A549 treated with dexamethasone at 1 μM for 4 hours (cell line): ENCODE data around the gene LMNB1. TPM values are rescaled to one million over a fixed set of nuclear protein-coding genes. Genes with fewer than 3 reads are reported as not detected.

Source experiments
- total RNA-seq: library from RNA; stranded (reverse); fragments of 200-300 nt; extraction: Qiagen RNA extraction; gene quantifications from 5 replicates; pipeline ENCODE4 v1.2.3, GENCODE V29; 2022

LMNB1 gene
- total RNA-seq = 61.1 to 70.9 TPM (median 66.2 TPM) in 5 replicates

GRCh38 chr5:126776499-126777256 lies at the start of gene LMNB1:
TSS of gene LMNB1 (plus strand) at chr5:126777136. CDS start at chr5:126777509, 373 bp downstream.

Other genes starting within 250 kb of the LMNB1 start
- 71.9 to 78.4 TPM (median 74.8 TPM) in 5 replicates for gene ALDH7A1, start 181.9 kb upstream of the LMNB1 start, total RNA-seq
- 54.9 to 61.7 TPM (median 59.6 TPM) in 5 replicates for gene PHAX, start 176.2 kb upstream of the LMNB1 start, total RNA-seq